DOHH2 (cell line): ENCODE measurements around the gene IL12A.

Experiments
- H3F3A ChIP-seq: fragments of 200-600 bp; sonication (generic), shearing (Covaris generic); 2 replicates; pipeline ENCODE4 v1.6.0; 2016; ENCODE audit warnings: antibody characterized with exemption, mild to moderate bottlenecking; ENCODE audit not compliant: control insufficient read depth, insufficient read depth
- H3K27ac ChIP-seq: fragments of 200-600 bp; sonication (generic); 2 replicates; pipeline ENCODE4 v1.5.1; 2014; ENCODE audit warnings: low read depth, mild to moderate bottlenecking, low read length, moderate library complexity
- H3K27me3 ChIP-seq: fragments of 200-600 bp; sonication (generic); 2 replicates; pipeline ENCODE4 v1.6.1; 2014; ENCODE audit warnings: mild to moderate bottlenecking, low read length, mixed read lengths; ENCODE audit not compliant: control insufficient read depth
- H3K36me3 ChIP-seq: fragments of 200-600 bp; sonication (generic); 2 replicates; pipeline ENCODE4 v1.6.1; 2014; ENCODE audit warnings: mild to moderate bottlenecking, low read length, moderate library complexity, mixed read lengths; ENCODE audit not compliant: control insufficient read depth
- H3K4me1 ChIP-seq: fragments of 200-600 bp; sonication (generic); 2 replicates; pipeline ENCODE4 v1.6.1; 2014; ENCODE audit warnings: mild to moderate bottlenecking, low read length, mixed read lengths; ENCODE audit not compliant: control insufficient read depth
- H3K4me2 ChIP-seq: fragments of 200-600 bp; sonication (generic); 2 replicates; pipeline ENCODE4 v1.6.0; 2014; ENCODE audit warnings: mild to moderate bottlenecking, low read length, moderate library complexity
- H3K4me3 ChIP-seq: fragments of 200-600 bp; sonication (generic); 2 replicates; pipeline ENCODE4 v1.5.1; 2014; ENCODE audit warnings: mild to moderate bottlenecking, low read length, mixed read lengths
- H3K79me2 ChIP-seq: fragments of 200-600 bp; sonication (generic); 2 replicates; pipeline ENCODE4 v1.6.1; 2014; ENCODE audit warnings: mild to moderate bottlenecking, low read length, mixed read lengths; ENCODE audit not compliant: control insufficient read depth
- H3K9me2 ChIP-seq: fragments of 200-600 bp; sonication (generic); replicated peaks from 2 replicates; pipeline ENCODE4 v1.6.1; 2014; ENCODE audit warnings: mild to moderate bottlenecking, low read length, mixed read lengths; ENCODE audit not compliant: control insufficient read depth
- H3K9me3 ChIP-seq: fragments of 200-600 bp; sonication (generic); 2 replicates; pipeline ENCODE4 v1.6.1; 2014; ENCODE audit warnings: antibody characterized with exemption, low read length, mixed read lengths; ENCODE audit not compliant: control insufficient read depth, insufficient read depth
- H4K20me1 ChIP-seq: fragments of 200-600 bp; sonication (generic); 2 replicates; pipeline ENCODE4 v1.6.0; 2014; ENCODE audit warnings: low read depth, mild to moderate bottlenecking, antibody characterized with exemption, low read length, moderate library complexity; ENCODE audit not compliant: control insufficient read depth, insufficient read depth
- EZH2phosphoT487 ChIP-seq: fragments of 200-600 bp; sonication (generic); IDR thresholded peaks from 2 replicates; pipeline ENCODE4 v1.6.1; 2017; ENCODE audit warnings: borderline replicate concordance, mild to moderate bottlenecking, antibody characterized with exemption, low read length, moderate library complexity, mixed read lengths
- TF ChIP-seq, protein P1 (sequence below): fragments of 200-600 bp; sonication (generic); IDR thresholded peaks from one replicate; pipeline ENCODE4 v1.5.1; 2014; ENCODE audit warnings: antibody characterized with exemption, mild to moderate bottlenecking, low read depth, low read length; ENCODE audit not compliant: poor library complexity, severe bottlenecking

The IL12A gene

DNA sequence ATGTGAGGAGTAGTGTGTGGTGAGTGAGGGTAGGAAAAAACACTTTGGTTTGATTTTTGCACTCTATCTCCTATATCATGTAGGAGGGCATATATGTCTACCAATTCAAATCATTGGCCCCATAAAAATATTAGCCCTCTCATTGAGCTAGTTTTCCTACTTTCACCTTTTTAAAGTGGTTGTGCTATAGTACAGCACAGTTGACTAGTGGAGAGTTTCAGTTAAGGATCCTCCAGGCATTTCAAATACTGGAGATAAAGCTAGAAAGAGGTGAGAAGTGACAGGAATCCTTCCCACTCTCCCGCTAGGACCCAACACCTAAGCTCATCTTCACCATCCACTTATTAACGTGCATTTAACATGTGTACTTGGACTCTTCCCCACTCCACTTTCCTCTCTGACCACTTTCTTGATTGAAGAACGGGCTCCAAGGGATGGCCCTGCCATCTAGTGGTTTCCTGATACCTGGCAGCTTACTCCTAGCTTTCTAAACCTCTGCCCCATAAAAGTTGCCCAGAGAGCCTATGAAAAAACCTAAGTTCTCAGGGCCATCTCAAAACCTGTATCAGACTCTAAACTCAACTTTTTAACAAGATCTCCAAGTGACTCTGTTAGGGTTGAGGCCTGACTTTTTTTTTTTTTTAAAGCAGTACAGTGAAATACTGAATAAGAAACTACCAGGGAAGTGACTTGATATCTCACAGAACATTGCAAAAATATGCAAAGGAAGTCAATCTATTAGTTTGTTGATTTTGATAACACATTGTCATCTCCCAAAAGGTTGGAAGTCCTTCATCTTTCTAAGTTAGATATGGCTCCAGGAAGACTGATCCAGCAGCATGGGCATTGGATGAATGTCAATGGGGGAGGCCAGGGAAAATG is 17.9 kb downstream of the IL12A start:
- H3K4me3 ChIP-seq, result no peak overlapping the region
- H3K27me3 ChIP-seq, result no peaks in the 10 kb centered on the region
- no peak overlapping the region for H3K27ac ChIP-seq
- H3F3A ChIP-seq, result no peaks in the 10 kb centered on the region
- no peaks in the 10 kb centered on the region for H3K9me3 ChIP-seq
- TF ChIP-seq, protein P1, sequence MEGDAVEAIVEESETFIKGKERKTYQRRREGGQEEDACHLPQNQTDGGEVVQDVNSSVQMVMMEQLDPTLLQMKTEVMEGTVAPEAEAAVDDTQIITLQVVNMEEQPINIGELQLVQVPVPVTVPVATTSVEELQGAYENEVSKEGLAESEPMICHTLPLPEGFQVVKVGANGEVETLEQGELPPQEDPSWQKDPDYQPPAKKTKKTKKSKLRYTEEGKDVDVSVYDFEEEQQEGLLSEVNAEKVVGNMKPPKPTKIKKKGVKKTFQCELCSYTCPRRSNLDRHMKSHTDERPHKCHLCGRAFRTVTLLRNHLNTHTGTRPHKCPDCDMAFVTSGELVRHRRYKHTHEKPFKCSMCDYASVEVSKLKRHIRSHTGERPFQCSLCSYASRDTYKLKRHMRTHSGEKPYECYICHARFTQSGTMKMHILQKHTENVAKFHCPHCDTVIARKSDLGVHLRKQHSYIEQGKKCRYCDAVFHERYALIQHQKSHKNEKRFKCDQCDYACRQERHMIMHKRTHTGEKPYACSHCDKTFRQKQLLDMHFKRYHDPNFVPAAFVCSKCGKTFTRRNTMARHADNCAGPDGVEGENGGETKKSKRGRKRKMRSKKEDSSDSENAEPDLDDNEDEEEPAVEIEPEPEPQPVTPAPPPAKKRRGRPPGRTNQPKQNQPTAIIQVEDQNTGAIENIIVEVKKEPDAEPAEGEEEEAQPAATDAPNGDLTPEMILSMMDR, result peak; percentile 73
- TF ChIP-seq EZH2phosphoT487, result no peak
- H3K9me2 ChIP-seq, result no peaks in the 10 kb centered on the region
- H3K36me3 ChIP-seq, result no peaks in the 10 kb centered on the region
- H3K79me2 ChIP-seq, result no peaks in the 10 kb centered on the region
- no peak overlapping the region for H3K4me2 ChIP-seq
- H3K4me1 ChIP-seq, result peaks cover 11% of the 10 kb centered on the region
- H4K20me1 ChIP-seq, result no peaks in the 10 kb centered on the region

DNA sequence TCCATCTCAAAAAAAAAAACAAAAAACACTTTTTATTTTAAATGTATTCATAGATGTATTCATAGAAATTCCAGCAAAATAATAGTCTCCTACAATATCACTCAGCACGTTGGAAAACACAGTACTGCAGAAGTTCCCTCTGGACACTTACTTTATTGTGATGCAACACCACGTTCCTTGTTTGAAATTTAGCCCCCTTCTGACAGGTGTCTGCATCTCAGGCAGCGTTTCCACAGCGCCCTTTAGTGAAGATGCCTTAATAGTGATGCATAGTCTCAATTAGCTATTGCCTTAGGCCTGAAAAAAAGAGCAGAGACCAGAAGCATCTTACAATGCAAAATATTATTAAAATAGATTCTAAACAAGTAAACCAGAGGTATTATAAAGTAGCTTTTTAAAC is 20.3 kb downstream of the IL12A start:
- no peak overlapping the region for H3K27ac ChIP-seq
- H3K4me3 ChIP-seq, result no peak overlapping the region
- TF ChIP-seq, protein P1, result no peak
- TF ChIP-seq EZH2phosphoT487, result no peak
- peaks cover 23% of the 10 kb centered on the region for H3K4me1 ChIP-seq
- H4K20me1 ChIP-seq, result no peaks in the 10 kb centered on the region
- no peaks in the 10 kb centered on the region for H3K79me2 ChIP-seq
- H3K4me2 ChIP-seq, result no peak overlapping the region
- no peaks in the 10 kb centered on the region for H3F3A ChIP-seq
- H3K9me2 ChIP-seq, result no peaks in the 10 kb centered on the region
- H3K36me3 ChIP-seq, result no peaks in the 10 kb centered on the region
- H3K27me3 ChIP-seq, result no peaks in the 10 kb centered on the region
- H3K9me3 ChIP-seq, result no peaks in the 10 kb centered on the region

DNA sequence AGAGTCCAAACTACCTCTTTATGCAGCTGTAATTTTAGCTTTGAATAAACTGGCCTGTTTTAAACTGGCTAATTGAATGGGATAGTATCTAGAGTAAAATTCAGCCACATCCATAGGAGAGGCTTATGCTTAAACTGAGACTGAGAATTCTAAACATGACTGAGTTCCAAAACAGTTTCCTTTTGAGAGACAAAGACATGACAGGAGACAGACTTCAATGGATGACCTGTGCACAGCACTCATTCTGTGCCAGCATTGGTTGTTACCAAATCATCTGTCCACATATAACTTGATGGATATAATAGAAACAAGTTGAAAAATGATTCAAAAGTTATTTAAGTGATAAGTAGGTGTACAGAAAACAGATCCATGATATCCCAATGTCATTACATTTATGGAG is 20.9 kb downstream of the IL12A start:
- Histone ChIP-seq H3K9me2 (no peaks in the 10 kb centered on the region), H4K20me1 (no peaks in the 10 kb centered on the region), H3K4me3 (no peak overlapping the region), H3K27ac (no peak overlapping the region), H3K9me3 (no peaks in the 10 kb centered on the region), H3F3A (no peaks in the 10 kb centered on the region), H3K79me2 (no peaks in the 10 kb centered on the region), H3K4me2 (no peak overlapping the region), H3K27me3 (no peaks in the 10 kb centered on the region), H3K36me3 (no peaks in the 10 kb centered on the region), H3K4me1 (peaks cover 23% of the 10 kb centered on the region)
- TF ChIP-seq EZH2phosphoT487, result no peak
- TF ChIP-seq, protein P1, result no peak
